ENCODE results near the gene TSPEAR. TPM values are rescaled to one million over a fixed set of nuclear protein-coding genes. Genes with fewer than 3 reads are reported as not detected.

TSPEAR gene
- total RNA-seq, 1 donor from 2014 or later, result not detected

DNA sequence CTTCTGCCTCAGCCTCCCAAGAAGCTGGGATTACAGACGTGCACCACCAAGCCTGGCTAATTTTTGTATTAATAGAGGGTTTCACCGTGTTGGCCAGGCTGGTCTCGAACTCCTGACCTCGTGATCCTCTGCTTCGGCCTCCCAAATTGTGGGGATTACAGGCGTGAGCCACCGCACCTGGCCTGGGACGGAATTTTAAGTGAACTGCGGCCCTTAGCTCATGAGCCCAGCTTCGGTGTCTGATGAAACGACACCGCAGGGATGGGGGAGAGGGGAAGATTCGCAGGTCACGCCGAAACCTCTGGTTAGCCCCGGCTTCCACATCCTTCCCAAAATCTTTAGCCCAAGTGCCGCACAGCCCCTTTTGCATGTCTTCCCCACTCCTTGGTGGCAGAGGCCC lies 217.0 kb downstream of the TSPEAR start:
- intact Hi-C loops (cut with micrococcal nuclease), result no loop called here
- Mint-ChIP-seq H3K4me1 (ENCODE audit: low read depth) (peaks cover 13% of the 10 kb centered on the region), H3K27ac (no peak overlapping the region), H3K4me3 (no peak overlapping the region), H3K27me3 (ENCODE audit: insufficient read depth) (peaks cover 6% of the 10 kb centered on the region), H3K9me3 (peaks cover 19% of the 10 kb centered on the region), H3K36me3 (ENCODE audit: low read depth) (peaks cover 10% of the 10 kb centered on the region)
- DNase-seq (ENCODE audit: low spot score), result no peak

DNA sequence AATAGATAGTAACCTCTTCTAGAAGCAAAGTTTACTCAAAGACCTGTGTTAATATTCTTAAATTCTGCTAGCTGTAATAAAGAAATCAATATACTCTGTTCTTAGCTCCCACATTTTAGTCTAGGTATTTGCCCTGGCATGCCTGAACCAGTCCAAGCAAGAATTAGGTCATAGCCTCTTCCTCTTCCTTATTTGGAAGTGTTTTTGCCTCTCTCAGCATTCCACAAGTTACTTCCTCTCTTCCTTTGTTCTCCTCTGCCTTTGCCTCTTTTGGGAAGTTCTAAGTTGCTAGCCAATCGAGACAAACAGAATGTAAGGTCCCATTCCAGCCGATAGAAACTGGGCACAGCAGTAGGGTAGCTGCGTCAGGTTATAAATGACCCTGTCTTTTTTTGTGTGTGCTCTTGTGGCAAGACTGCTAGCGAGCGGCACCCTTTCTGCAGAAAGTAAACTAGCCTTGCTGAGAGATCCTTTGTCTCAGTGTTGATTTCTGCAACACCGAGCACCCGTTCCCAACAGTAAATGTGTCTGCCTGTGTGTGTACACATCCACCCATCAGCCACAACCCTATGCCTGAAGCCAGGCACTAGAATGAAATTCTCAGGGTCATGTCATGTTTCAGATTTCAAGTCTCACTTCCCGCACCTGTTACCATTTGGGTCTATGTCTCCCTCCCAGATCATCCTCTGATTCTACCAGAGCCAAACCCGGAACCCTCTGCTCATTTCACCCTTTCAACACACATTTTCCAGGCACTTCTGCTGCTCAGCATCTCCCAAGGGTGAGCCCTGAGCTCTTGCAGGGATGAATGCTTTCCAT lies 218.6 kb downstream of the TSPEAR start:
- peaks cover 10% of the 10 kb centered on the region for H3K36me3 Mint-ChIP-seq (ENCODE audit: low read depth)
- H3K4me3 Mint-ChIP-seq, result no peak overlapping the region
- peaks cover 13% of the 10 kb centered on the region for H3K4me1 Mint-ChIP-seq (ENCODE audit: low read depth)
- intact Hi-C loops (cut with micrococcal nuclease), result no loop called here
- H3K27me3 Mint-ChIP-seq (ENCODE audit: insufficient read depth), result peaks cover 10% of the 10 kb centered on the region
- H3K9me3 Mint-ChIP-seq, result peaks cover 19% of the 10 kb centered on the region
- H3K27ac Mint-ChIP-seq, result no peak overlapping the region
- DNase-seq (ENCODE audit: low spot score), result no peak

DNA sequence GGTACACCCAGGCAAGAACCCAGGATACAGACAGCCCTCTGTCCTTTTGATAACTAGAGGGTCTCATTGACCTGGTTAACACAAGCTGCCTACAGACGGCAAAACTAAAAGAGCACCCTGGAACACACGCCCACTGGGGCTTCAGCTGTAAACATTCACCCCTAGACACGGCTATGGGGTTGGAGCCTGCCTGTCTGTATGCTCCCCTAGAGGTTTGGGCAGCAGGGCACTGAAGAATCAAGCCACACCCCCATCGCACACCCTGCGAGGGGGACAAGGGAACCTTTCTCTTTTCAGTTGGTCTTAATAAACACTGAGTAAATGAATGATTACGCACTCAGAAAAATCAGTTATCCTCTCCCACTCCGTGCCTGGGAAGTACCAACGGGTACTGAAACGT lies 220.6 kb downstream of the TSPEAR start:
- DNase-seq (ENCODE audit: low spot score), result no peak
- H3K9me3 Mint-ChIP-seq, result peaks cover 19% of the 10 kb centered on the region
- peaks cover 6% of the 10 kb centered on the region for H3K27me3 Mint-ChIP-seq (ENCODE audit: insufficient read depth)
- H3K27ac Mint-ChIP-seq, result no peak overlapping the region
- intact Hi-C loops (cut with micrococcal nuclease), result no loop called here
- peaks cover 10% of the 10 kb centered on the region for H3K36me3 Mint-ChIP-seq (ENCODE audit: low read depth)
- peaks cover 13% of the 10 kb centered on the region for H3K4me1 Mint-ChIP-seq (ENCODE audit: low read depth)
- H3K4me3 Mint-ChIP-seq, result no peak overlapping the region

DNA sequence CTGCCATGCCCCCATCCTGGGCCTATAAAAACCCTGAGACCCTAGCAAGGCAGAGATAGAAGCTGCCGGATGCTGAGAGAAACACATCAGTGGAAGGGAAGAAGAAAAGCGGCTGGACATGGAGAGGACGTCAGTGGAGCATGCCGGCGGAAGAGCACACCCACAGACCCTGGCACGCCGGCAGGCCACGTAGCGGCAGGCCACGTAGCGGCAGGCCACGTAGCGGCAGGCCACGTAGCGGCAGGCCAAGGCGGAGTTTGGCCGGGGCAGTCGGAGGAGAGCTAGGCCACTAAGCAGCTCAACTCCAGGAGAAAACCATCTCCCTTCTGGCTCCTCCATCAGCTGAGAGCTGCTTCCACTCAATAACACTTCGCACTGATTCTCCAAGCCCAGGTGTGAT lies 221.0 kb downstream of the TSPEAR start:
- DNase-seq (ENCODE audit: low spot score), result no peak
- peaks cover 19% of the 10 kb centered on the region for H3K9me3 Mint-ChIP-seq
- peaks cover 10% of the 10 kb centered on the region for H3K36me3 Mint-ChIP-seq (ENCODE audit: low read depth)
- intact Hi-C loops (cut with micrococcal nuclease), result no loop called here
- H3K27me3 Mint-ChIP-seq (ENCODE audit: insufficient read depth), result peaks cover 6% of the 10 kb centered on the region
- H3K27ac Mint-ChIP-seq, result no peak overlapping the region
- H3K4me1 Mint-ChIP-seq (ENCODE audit: low read depth), result peaks cover 13% of the 10 kb centered on the region
- H3K4me3 Mint-ChIP-seq, result no peak overlapping the region

DNA sequence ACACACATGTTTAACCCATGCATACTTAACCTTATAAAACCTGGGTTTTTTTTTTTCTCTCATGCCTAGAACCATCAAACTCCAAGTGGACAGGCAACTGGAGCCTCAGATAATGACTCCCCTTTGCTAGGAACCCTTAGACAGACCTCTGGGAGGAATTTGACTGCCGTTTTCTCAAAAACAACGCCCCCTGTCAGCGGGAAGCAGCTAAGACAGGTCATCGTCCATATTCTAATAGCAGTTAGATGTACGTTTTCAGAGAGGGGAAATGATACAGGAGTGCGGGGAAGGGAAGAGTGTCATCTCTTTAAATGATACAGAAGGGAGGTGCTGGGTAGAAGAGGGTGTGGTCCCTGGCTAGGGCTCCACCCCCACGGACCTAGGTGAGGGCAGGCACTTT lies 221.4 kb downstream of the TSPEAR start:
- Mint-ChIP-seq H3K27ac (no peak overlapping the region), H3K4me3 (no peak overlapping the region), H3K36me3 (ENCODE audit: low read depth) (peaks cover 10% of the 10 kb centered on the region), H3K27me3 (ENCODE audit: insufficient read depth) (peaks cover 6% of the 10 kb centered on the region), H3K4me1 (ENCODE audit: low read depth) (peaks cover 13% of the 10 kb centered on the region), H3K9me3 (peaks cover 19% of the 10 kb centered on the region)
- intact Hi-C loops (cut with micrococcal nuclease), result no loop called here
- DNase-seq (ENCODE audit: low spot score), result no peak

DNA sequence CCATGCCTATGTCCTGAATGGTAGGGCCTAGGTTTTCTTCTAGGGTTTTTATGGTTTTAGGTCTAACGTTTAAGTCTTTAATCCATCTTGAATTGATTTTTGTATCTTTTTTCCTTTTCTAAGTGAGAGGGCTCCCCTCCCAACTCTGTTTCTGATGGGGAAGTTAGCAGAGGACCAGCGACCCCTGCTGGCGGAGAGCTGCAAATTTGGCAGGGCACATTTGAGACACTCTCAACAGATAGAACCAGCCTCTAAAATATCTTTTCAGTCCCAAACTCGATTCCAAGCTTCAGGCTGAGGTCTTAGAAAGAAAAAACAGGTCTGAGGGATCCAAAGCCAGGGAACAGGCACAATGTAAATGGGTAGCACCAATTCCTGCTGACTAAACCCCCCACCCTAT lies 223.5 kb downstream of the TSPEAR start:
- Mint-ChIP-seq H3K4me1 (ENCODE audit: low read depth) (peaks cover 13% of the 10 kb centered on the region), H3K36me3 (ENCODE audit: low read depth) (peaks cover 6% of the 10 kb centered on the region)
- intact Hi-C loops (cut with micrococcal nuclease), result no loop called here

DNA sequence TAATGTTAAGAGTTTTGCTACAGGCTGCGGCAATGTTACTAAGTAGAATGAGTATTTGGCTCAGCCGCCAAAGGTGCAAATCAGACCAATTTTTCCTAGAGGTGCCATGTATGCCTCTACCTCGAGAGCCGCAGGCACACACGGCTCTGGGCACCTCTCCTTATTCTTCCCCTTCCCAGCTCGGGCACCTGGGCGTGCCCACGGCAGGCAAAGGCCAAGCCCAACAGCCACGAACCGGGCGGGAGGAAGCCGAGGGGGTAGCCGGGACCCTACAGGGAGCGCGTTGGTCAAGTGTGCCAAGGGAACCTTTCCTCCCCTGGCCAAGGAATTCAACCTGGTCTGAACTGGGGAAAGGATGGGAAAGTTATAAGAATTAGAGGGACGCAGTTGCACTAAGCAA lies 225.1 kb downstream of the TSPEAR start:
- H3K4me1 Mint-ChIP-seq (ENCODE audit: low read depth), result peaks cover 5% of the 10 kb centered on the region
- no peak overlapping the region for H3K27ac Mint-ChIP-seq
- intact Hi-C loops (cut with micrococcal nuclease), result no loop called here
- no peaks in the 10 kb centered on the region for H3K9me3 Mint-ChIP-seq
- DNase-seq (ENCODE audit: low spot score), result no peak
- peaks cover 6% of the 10 kb centered on the region for H3K27me3 Mint-ChIP-seq (ENCODE audit: insufficient read depth)
- no peaks in the 10 kb centered on the region for H3K36me3 Mint-ChIP-seq (ENCODE audit: low read depth)
- no peak overlapping the region for H3K4me3 Mint-ChIP-seq

More for the DNA sequence above, 223.5 kb downstream of the TSPEAR start:
- no peak overlapping the region for H3K4me3 Mint-ChIP-seq
- DNase-seq (ENCODE audit: low spot score), result peak; percentile 37
- H3K27ac Mint-ChIP-seq, result no peak overlapping the region
- H3K27me3 Mint-ChIP-seq (ENCODE audit: insufficient read depth), result peaks cover 6% of the 10 kb centered on the region
- H3K9me3 Mint-ChIP-seq, result peaks cover 12% of the 10 kb centered on the region

DNA sequence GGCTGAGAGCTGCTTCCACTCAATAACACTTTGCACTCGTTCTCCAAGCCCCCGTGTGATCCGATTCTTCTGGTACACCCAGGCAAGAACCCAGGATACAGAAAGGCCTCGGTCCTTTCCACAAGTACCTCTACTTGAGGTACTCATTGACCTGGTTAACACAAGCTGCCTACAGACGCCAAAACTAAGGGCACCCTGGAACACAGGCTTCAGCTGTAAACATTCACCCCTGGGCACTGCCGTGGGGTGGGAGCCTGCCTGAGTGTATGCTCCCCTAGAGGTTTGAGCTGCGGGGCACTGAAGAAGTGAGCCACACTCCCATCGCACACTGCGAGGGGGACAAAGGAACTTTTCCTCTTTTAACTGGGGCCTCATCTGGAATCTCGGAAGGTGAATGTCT lies 225.6 kb downstream of the TSPEAR start:
- peak overlapping the region; percentile 33 for H3K4me3 Mint-ChIP-seq
- DNase-seq (ENCODE audit: low spot score), result no peak
- peaks cover 5% of the 10 kb centered on the region for H3K4me1 Mint-ChIP-seq (ENCODE audit: low read depth)
- H3K36me3 Mint-ChIP-seq (ENCODE audit: low read depth), result no peaks in the 10 kb centered on the region
- H3K27me3 Mint-ChIP-seq (ENCODE audit: insufficient read depth), result peaks cover 6% of the 10 kb centered on the region
- H3K27ac Mint-ChIP-seq, result no peak overlapping the region
- no peaks in the 10 kb centered on the region for H3K9me3 Mint-ChIP-seq
- intact Hi-C loops (cut with micrococcal nuclease), result no loop called here

DNA sequence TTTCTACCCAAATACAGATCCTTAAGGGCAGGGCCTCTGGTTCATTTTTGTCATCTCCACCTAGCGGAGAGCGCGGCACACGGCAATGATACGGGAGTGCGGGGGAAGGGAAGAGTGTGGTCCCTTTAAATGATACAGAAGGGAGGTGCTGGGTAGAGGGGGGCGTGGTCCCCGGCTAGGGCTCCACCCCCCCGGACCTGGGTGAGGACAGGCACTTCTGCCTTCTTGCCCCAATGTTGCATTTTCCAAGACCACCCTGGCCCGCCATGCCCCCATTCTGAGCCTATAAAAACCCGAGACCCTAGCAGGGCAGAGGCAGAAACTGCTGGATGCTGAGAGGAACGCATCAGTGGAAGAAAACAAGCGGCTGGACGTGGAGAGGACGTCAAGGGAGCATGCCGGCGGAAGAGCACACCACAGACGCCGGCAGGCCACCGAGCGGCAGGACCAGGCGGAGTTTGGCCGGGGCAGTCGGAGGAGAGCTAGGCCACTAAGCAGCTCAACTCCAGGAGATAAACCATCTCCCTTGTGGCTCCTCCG lies 226.0 kb downstream of the TSPEAR start:
- H3K9me3 Mint-ChIP-seq, result no peaks in the 10 kb centered on the region
- no peaks in the 10 kb centered on the region for H3K36me3 Mint-ChIP-seq (ENCODE audit: low read depth)
- peaks cover 5% of the 10 kb centered on the region for H3K4me1 Mint-ChIP-seq (ENCODE audit: low read depth)
- intact Hi-C loops (cut with micrococcal nuclease), result no loop called here
- peak overlapping the region; percentile 45 for H3K4me3 Mint-ChIP-seq
- H3K27ac Mint-ChIP-seq, result no peak overlapping the region
- peak; percentile 8 for DNase-seq (ENCODE audit: low spot score)
- H3K27me3 Mint-ChIP-seq (ENCODE audit: insufficient read depth), result peaks cover 6% of the 10 kb centered on the region

DNA sequence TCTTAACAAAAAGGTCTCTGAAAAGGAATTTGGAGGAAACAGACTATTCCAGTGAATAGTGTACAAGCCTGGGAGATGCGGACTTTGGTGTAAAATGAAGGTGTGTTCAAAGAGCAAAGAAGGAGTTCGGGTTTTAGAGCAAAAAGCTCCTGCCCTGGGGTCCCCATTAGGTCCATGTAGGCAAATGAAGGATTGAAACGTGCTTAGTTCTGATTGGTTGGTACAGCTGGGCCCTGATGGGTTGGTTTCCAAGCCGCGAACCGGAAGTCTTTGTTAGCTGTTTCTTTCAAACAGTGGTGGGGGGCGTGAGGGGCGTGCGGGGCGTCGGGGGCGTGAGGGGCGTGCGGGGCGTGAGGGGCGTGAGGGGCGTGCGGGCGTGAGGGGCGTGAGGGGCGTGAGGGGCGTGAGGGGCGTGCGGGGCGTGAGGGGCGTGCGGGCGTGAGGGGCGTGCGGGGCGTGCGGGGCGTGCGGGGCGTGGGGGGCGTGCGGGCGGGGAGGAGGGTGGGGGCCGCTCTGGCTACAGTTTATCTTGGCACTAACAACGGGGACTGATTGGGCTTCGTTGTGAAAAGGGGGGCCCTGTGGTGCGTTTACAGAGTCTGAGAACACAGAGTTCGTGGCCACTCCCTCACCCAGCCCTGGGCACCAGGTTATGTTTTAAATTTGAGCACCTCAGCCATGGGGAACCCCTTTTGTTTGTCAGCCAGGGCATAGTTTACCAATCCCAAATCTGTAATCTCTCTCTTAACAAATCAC lies 226.7 kb downstream of the TSPEAR start:
- Mint-ChIP-seq H3K27ac (no peak overlapping the region), H3K9me3 (no peaks in the 10 kb centered on the region), H3K36me3 (ENCODE audit: low read depth) (no peaks in the 10 kb centered on the region), H3K27me3 (ENCODE audit: insufficient read depth) (peaks cover 6% of the 10 kb centered on the region), H3K4me1 (ENCODE audit: low read depth) (peaks cover under 1% of the 10 kb centered on the region), H3K4me3 (no peak overlapping the region)
- intact Hi-C loops (cut with micrococcal nuclease), result no loop called here
- DNase-seq (ENCODE audit: low spot score), result no peak

DNA sequence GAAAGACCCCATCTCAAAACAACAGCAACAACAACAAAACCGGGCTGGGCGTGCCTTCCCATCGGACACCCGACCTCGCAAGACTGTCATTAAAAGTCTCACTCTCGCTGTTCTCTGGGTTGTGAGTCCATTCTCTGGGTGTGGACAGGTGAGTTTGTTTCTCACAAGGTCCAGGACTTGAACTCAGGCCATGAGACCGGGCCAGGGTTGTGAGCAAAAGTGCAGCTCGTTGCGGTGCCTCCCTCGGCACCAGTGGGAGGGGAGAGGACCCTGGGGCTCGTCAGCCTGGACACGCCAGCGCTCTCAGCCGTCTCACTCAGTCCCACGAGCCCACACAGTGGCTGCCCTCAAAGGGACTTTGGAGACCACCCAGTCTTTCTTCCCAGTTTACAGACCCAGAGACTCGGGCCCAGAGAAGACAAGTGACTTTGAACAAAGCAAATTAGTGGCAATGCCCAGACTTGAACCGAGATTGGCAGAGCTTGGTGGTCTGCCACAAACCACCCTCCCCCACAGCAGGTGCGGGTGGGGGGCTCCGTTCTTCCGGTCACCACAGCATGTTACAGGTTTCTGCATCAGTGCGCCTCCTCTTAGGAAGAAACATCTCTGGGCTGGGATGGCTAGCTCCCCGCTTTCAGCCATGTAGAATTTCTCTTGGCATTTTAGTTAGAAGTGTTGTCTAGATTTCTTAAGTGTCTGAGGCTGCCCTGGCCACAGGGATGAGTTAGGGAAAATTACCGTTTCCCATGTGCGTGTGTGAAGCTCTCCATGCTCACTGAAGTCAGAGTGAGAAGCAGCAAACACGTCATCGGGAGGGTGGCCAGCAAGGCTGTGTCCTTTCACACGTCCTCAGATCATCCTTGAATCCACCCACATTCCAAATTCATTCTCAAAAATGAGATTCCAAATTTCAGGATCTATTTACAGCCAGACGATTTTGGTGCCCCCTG lies 227.8 kb downstream of the TSPEAR start:
- H3K27me3 Mint-ChIP-seq (ENCODE audit: insufficient read depth), result peaks cover 2% of the 10 kb centered on the region
- DNase-seq (ENCODE audit: low spot score), result no peak
- H3K36me3 Mint-ChIP-seq (ENCODE audit: low read depth), result no peaks in the 10 kb centered on the region
- peaks cover 12% of the 10 kb centered on the region for H3K4me1 Mint-ChIP-seq (ENCODE audit: low read depth)
- intact Hi-C loops (cut with micrococcal nuclease), result no loop called here
- H3K9me3 Mint-ChIP-seq, result no peaks in the 10 kb centered on the region
- H3K4me3 Mint-ChIP-seq, result no peak overlapping the region
- H3K27ac Mint-ChIP-seq, result no peak overlapping the region

DNA sequence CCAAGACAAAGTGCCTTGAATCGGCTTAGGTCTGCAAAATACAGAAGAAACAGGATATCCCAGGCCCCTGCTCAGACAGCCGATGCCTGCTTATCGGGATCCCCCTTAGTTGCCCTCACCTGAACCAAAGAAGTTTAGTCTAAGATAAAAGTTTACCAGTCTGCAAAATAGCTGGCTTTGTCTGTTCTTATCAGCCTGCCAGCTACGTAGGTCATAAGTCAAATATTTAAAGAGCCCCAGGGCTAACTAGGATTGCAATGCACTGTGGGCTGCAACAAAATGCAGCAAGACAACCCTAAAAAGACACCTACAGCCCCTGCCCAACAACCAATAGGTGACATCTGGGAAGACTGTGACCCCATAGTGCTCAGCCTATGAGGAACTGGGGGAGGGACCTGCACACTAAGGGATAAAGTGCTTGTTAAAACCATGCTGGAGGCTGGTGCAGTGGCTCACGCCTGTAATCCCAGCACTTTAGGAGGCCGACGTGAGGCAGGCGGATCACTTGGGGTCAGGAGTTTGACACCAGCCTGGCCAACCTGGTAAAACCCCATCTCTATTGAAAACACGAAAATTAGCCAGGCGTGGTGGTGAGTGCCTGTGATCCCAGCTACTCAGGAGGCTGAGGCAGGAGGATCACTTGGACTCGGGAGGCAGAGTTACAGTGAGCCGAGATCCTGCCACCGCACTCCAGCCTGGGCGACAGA lies 228.6 kb downstream of the TSPEAR start:
- H3K27me3 Mint-ChIP-seq (ENCODE audit: insufficient read depth), result peaks cover 4% of the 10 kb centered on the region

More for the DNA sequence above, 228.6 kb downstream of the TSPEAR start:
- H3K4me1 Mint-ChIP-seq (ENCODE audit: low read depth), result peaks cover 12% of the 10 kb centered on the region
- no peak for DNase-seq (ENCODE audit: low spot score)
- no peaks in the 10 kb centered on the region for H3K9me3 Mint-ChIP-seq
- intact Hi-C loops (cut with micrococcal nuclease), result no loop called here
- H3K36me3 Mint-ChIP-seq (ENCODE audit: low read depth), result no peaks in the 10 kb centered on the region
- no peak overlapping the region for H3K4me3 Mint-ChIP-seq
- H3K27ac Mint-ChIP-seq, result no peak overlapping the region
